Cardiac fibroblast (primary cell): ENCODE results near the gene CENPP.

ENCODE experiments used
- DNase-seq, 2 donors: peaks; one replicate each; pipeline versions ENCODE4 v3.0.0 to v3.0.0-alpha.2; 2010; ENCODE audit warnings: low read depth in 2 of 2
- H3K4me3 ChIP-seq, 2 donors: replicated peaks in 1 of 2; 1 replicate in 1 of 2; 2 replicates in 1 of 2; pipeline ENCODE4 v1.5.1; 2011; ENCODE audit warnings: low read depth in 2 of 2, low read length in 2 of 2, mild to moderate bottlenecking in 2 of 2, moderate library complexity in 1 of 2
- TF ChIP-seq, protein P1 (sequence below): IDR thresholded peaks from one replicate; pipeline ENCODE4 v1.5.1; 2011; ENCODE audit warnings: low read depth, mild to moderate bottlenecking, low read length, inconsistent platforms

Gene CENPP

GRCh38 chr9:92639124-92639523, 313.4 kb downstream of the CENPP start:
- TF ChIP-seq, protein P1, sequence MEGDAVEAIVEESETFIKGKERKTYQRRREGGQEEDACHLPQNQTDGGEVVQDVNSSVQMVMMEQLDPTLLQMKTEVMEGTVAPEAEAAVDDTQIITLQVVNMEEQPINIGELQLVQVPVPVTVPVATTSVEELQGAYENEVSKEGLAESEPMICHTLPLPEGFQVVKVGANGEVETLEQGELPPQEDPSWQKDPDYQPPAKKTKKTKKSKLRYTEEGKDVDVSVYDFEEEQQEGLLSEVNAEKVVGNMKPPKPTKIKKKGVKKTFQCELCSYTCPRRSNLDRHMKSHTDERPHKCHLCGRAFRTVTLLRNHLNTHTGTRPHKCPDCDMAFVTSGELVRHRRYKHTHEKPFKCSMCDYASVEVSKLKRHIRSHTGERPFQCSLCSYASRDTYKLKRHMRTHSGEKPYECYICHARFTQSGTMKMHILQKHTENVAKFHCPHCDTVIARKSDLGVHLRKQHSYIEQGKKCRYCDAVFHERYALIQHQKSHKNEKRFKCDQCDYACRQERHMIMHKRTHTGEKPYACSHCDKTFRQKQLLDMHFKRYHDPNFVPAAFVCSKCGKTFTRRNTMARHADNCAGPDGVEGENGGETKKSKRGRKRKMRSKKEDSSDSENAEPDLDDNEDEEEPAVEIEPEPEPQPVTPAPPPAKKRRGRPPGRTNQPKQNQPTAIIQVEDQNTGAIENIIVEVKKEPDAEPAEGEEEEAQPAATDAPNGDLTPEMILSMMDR = no peak
- no peak overlapping the region for H3K4me3 ChIP-seq
- DNase-seq = no peak

DNA sequence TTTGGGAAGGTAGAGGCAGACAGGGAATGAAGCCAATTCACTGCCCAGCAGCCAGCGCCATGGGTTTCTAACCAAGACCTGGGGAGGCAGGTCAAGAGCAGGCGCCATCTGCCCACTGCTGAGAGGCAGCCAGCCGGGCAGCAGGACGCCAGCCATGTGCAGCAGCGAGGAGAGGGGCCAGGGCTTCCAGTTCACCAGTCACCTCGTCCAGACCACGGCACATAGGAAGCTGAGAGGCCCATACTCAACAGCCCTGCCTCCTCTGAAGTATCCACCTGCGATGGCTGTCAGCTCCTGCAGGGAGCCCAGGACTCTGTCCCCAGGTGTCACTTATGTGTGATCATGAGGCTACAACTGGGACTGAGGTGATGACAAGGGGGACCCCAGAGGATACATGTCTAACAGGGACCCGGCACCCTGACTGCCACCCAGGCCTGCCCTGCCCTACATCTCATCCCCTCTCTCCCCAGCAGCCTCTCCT, 314.1 kb downstream of the CENPP start:
- no peak for DNase-seq
- H3K4me3 ChIP-seq = no peak overlapping the region
- TF ChIP-seq, protein P1 = no peak

GRCh38 chr9:92640398-92641091, 314.8 kb downstream of the CENPP start:
- H3K4me3 ChIP-seq = no peak overlapping the region
- DNase-seq = no peak
- TF ChIP-seq, protein P1 = no peak

DNA sequence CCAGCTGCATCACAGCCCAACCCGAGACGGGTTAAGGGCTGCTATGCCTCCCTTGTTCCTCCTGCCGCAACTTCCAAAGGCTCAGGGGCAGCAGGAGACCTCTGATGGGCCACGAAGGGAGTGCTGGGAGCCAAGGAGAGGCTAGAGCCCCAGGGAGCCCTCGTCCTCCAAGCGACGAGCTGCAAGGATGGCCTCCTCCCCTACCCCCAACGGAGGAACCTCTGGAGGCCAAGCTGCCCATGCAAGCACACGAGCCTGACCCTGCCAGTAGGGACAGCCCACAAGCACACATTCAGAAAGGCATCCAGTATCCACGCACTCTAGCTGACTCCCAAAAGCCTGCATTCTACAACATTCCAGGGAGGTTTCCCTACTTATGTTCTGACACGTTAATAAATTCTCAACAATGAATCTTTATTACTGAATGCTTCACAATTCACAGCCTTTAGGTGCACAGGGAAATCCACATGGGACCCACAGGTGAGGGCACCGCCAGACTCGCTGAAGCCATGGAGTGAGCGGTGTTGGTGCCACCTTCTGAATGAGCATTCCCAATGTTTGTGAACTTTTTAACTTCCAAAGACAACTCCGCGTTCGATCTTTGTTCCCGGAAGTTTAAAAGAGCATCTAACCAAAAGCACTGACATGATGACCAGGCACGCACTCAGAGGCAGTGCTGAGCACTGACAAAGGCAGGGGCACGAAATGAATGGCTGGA, 315.5 kb downstream of the CENPP start:
- no peak for DNase-seq
- TF ChIP-seq, protein P1 = no peak
- H3K4me3 ChIP-seq = no peak overlapping the region

- TF ChIP-seq, protein P1 = no peak
- no peak for DNase-seq
- no peak overlapping the region for H3K4me3 ChIP-seq
Observed at GRCh38 chr9:92642041-92642451, 316.3 kb downstream of the CENPP start.

DNA sequence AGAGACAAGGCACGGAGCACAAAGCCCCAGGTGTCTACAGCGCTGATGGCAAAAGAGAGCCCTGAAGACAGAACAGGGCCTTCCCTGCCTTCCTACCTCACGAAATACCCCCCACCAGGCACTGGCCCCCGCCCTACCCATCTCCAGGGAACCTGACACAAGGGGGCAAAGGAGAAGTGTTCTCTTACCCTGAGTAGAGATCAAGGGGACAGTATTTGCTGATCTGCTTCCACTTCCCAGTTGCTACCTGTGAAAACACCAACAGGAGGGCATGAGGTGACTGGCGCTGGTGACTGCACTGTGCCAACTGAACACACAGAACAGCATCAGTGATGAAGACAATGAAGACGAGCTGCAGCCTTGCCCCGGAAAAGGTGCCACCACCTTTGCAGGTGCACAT, 316.8 kb downstream of the CENPP start:
- no peak for DNase-seq
- TF ChIP-seq, protein P1 = no peak
- H3K4me3 ChIP-seq = no peak overlapping the region
